Medulla oblongata (tissue), 1 donor: Measurements from ENCODE around the gene DNAJB6.
"Not testable (repeated sequence)": the region's sequence is repeated elsewhere in the genome, so short reads cannot be mapped to it uniquely, and the experiment has no call there.

Source experiments
- DNase-seq: peaks from one replicate; pipeline ENCODE4 v3.0.0-alpha.2; 2015; ENCODE audit errors: extremely low spot score

DNAJB6 gene

DNA sequence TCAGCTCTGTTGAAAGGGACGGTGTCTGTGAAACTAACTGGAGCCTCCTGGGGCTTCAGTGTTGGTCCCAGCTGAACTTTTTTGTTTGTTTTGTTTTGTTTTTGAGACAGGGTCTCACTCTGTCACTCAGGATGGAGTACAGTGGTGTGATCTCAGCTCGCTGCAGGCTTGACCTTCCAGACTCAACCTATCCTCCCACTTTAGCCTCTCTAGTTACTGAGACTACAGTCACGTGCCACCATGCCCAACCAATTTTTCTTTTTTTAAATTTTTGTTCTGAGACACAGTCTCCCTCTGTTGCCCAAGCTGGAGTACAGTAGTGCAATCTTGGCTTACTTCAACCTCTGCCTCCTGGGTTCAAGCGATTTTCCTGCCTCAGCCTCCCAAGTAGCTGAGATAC is 13.4 kb upstream of the DNAJB6 start:
- DNase-seq = no peak

DNA sequence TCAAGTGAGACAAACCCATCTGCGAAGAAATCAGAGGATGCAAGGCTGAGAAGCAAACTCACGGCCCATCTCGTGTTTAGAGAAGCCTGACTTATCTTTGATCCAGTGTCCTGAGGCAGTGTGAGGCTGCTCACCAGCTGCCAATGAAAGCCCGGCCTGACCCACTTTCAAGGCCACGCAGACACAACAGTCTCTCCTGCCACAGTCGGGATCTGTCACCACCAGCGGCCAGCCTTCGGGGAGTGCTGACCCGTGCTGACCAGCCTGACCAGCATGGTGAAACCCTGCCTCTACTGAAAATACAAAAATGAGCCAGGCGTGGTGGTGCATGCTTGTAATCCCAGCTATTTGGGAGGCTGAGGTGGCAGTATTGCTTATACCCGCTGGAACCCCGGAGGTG is 7.4 kb upstream of the DNAJB6 start:
- DNase-seq = no peak

DNA sequence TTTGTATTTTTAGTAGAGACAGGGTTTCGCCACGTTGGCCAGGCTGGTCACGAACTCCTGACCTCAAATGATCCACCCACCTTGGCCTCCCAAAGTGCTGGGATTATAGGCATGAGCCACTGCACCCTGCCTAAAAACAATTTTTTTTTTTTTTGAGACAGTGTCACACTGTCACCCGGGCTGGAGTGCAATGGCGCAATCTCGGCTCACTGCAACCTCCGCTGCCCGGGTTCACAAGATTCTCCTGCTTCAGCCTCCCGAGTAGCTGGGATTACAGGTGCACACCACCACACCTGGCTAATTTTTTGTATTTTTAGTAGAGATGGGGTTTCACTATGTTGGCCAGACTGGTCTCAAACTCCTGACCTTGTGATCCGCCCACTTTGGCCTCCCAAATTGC is 6.2 kb upstream of the DNAJB6 start:
- DNase-seq = not testable (repeated sequence)

DNA sequence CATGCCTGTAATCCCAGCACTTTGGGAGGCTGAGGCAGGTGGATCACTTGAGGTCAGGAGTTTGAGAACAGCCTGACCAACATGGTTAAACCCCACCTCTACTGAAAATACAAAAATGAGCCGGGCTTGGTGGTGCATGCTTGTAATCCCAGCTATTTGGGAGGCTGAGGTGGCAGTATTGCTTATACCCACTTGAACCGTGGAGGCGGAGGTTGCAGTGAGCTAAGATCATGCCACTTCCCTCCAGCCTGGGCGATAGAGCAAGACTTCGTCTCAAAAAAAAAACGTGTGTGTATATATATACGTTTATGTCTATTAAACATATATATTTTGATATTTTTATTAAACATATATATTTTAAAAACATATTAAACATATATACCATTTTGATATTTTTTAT is 5.8 kb upstream of the DNAJB6 start:
- DNase-seq = not testable (repeated sequence)

DNA sequence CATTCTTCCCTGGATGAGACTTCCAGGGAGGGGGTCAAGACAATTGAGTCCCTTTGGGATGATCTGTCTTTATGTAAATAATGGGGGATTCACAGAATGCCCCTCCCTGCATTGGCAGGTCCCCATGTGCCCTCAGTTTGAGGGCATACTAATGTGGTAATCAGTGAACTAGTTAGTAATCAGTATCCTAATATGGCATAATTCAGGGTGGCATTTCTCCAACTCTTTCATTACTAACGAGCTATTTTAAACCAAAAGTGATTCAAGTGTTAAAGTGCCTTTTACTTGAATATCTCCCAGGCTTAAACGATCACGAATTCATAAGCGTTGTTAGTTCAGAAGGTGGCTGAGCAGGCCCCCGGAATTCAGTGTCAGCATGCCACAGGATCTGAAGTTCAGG is 1.6 kb upstream of the DNAJB6 start:
- DNase-seq = no peak

GRCh38 chr7:157335991-157336382 is 817 bp upstream of the DNAJB6 start:
- DNase-seq = no peak

DNA sequence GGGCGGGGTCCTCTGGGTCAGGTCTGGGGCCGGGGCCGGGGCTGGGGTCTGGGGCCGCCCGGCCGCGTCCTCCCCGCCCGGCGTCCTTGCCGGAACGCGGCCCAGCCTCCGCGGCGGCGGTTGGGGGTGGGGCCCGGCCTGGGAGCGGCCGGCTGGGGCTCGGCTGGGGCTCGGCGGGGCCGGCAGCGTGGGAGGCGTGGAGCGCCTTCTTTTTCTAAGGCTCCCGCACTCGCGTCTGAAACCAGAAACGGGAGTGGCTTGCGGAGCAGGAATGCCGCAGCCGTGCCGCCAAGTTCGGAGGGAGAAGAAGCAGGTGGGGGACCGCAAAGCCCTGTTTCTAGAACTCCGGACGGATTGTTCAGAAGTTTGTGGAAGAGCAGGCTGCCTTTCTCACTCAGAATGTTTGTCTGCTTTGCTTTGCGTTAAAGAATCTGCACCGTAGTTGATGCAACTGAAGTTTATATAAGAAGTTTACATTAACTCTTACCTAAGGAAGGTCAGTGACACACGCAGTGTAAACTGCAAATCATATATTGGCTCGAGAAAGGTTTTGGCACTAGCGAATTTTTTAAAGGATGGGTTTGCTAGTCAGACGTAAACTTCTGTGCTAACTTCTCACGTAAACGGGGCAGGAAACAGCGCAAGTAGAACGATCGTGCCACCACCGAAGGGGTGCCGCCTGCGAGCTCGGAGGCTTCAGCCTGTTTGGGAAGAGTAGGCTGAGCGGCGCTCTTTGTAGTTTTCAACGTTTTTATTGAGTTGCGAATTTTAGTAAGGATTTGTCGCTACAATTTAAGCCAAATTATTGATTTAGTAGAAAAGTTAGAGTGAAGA is 729 bp downstream of the DNAJB6 start:
- peak; percentile 57 for DNase-seq

- peak; percentile 89 for DNase-seq
Observed at GRCh38 chr7:157339777-157340677, 3.2 kb downstream of the DNAJB6 start.

GRCh38 chr7:157347217-157347904 is 10.6 kb downstream of the DNAJB6 start:
- DNase-seq = peak; percentile 42

DNA sequence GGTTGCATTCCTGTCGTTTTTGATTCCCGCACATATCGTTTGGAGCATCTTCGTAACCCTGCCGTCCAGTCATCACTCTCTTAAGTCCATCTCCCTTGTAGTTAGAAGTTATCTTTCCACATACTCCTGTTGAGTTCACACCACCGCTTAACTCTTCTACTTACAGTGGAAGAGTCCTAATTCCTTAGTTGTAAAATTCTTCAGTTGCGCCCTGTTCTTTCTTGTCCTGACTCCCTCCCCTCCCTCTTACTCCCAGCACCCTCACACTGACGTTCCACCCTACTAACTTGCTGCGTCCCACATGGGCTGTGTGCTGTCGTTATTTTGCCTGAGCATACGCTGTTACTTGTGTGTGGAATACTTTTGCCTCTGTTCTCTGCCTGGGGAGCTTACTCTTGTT is 11.7 kb downstream of the DNAJB6 start:
- no peak for DNase-seq

- DNase-seq = no peak
Observed at GRCh38 chr7:157352516-157352915, 15.7 kb downstream of the DNAJB6 start.

DNA sequence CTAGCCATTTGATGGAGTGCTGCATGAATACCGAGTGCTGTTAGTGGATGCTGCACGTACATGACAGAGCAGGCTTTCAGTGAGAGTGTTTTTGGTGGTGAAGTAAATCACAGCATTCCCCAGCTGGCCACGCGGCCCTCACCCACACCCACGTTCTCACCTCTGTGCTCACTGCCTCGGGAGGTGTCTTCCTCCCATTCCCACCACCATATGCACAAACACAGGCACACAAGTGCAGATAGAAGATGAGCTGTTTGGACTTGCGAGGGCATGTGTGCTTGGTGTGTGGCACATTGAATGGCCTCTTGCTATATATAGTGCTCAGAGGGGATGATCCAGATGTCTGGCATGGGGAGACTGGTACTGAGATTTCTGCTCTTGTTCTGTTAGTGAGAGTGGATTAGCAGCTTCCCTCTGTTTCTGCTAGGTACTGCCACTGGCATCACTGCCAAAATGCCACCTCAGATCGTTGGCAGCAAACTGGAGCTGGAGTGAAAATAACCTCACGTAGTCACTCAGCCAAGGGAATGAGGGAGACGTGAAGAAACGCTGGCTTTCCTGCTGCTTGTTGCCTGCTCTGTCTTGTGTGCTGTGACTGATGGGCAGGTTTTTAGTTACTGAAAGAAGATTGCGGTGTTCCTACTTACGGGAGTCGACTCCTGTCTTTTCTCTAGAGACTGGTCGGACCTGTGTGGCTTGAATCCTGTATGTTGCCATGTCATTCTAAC is 19.1 kb downstream of the DNAJB6 start:
- peak; percentile 21 for DNase-seq

DNA sequence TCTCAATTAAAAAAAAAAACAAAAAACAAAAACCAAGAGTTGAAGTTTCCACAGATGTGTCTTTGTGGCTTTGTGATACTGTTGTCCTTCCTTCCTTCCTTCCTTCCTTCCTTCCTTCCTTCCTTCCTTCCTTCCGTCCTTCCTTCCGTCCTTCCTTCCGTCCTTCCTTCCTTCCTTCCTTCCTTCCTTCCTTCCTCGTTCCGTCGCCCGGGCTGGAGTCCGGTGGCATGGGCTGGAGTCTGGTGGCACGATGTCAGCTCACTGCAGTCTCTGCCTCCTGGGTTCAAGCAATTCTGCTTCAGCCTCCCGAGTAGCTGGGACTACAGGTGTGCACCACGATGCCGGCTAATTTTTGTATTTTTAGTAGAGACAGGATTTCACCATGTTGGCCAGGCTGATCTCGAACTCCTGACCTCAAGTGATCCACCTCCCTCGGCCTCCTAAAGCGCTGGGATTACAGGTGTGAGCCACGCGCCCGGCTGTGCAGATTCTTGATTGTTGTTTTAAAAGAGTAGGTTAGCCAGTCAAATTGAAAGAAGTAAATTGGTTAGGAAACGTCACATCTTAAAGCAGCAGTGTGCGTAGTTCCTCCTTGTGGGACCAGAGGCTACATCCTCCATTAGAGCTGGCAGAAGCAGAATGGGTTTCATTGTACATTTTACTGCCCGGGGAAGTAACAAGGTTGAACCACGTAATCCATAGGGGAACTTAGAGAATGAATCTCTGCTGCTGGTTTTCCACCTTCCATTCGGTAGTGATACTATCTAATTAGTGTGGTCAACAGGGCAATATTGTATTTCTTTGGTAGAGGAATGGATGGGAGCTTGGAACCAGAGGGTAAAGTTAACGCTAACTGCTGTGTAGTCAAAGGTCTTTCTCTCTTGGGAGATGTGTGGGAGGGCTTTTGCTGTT is 20.6 kb downstream of the DNAJB6 start:
- DNase-seq = peak; percentile 33

GRCh38 chr7:157358041-157358752 is 21.4 kb downstream of the DNAJB6 start:
- DNase-seq = no peak

DNA sequence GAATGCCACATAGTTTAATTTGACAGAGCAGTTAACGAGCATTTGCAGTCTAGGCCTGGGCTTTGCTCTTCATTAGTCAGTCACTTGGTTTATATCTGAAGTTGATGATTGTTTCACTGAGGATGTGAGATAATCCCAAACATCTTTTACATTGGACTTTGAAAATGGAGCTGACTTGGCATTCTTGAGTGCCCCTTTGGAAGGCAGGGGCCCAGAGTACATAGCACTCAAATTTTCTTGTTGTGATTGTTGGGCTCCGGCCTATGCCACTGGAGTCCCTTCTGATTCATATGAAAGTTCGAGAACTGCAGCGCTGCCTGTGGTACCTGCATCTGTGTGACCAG is 21.9 kb downstream of the DNAJB6 start:
- no peak for DNase-seq

GRCh38 chr7:157359581-157359980 is 22.8 kb downstream of the DNAJB6 start:
- no peak for DNase-seq

GRCh38 chr7:157360483-157361025 is 23.8 kb downstream of the DNAJB6 start:
- DNase-seq = no peak

- no peak for DNase-seq
Observed at GRCh38 chr7:157361537-157361936, 24.7 kb downstream of the DNAJB6 start.

DNA sequence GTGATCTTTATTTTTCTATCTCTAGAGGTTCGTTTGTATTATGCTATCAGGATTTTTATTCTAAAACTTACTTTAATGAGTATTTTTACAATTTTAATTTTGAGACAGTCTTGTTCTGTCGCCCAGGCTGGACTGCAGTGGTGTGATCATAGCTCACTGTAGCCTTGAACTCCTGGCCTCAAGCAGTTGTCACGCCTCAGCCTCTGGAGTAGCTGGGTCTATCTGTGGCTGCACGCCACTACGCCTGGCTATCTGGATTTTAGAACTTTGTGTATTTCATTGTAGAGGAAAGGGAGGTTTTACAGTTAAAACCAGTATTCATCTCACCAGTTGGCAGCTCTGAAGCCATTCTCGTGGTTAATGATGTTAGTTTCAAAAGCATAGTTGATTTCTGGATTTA is 25.9 kb downstream of the DNAJB6 start:
- no peak for DNase-seq

DNA sequence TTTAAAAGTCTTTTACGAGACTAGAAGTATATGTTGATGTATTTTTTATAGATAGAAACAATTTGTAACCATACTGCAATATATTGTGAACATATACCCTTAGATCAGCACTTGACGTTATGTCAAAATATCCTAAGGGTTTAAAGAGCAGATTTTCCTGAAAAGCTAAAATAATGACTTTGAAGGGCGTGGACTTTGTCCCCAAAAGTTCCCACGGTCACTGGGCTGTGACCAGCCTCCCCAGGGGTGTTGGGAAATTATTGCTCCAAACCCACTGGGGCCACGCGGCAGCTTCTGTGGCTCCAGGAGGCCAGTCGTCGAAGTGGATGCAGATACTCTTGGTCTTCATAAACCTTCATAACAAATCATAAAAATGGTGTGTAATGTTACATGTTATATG is 29.9 kb downstream of the DNAJB6 start:
- DNase-seq = no peak
